ENCODE measurements around the gene ANKS1B.

- no peak for TF ChIP-seq POLR2A (IDR thresholded peaks at IDR 0.05; ENCODE audit: low read length)
- TF ChIP-seq GATA1 (IDR thresholded peaks at IDR 0.05; ENCODE audit: low read depth, low read length) = no peak
Observed at GRCh38 chr12:99916555-99916954, 68.2 kb downstream of the ANKS1B start.

Data from erythroblast (primary cell).